Measurements from ENCODE around the gene PACS2.

DNA sequence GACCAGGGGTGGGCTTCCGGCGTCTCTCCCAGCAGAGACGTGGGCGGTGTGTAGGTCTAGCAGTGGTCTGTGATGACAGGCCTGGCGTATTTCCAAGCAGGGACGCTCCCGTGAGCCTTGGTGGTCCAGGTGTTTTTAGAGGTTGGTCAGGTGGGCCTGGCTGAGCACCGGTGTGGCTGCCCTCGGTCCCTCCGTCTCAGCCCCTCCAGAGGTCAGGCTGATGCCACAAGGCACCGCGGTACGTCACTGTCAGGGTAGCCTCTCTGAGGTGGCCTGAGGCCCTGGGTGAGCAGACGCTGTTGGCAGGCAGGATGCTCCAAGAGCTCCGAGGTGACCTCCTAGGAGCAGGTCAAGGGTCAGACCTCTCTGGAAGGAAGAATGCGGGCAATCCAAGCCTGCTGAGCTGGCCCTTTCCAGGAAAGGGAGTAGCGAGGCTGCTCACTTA lies 118.6 kb downstream of the PACS2 start:
- TF ChIP-seq POLR2A (IDR thresholded peaks at IDR 0.05; ENCODE audit: low read depth, low read length) (no peak), RFX5 (IDR thresholded peaks at IDR 0.05; ENCODE audit: low read depth, low read length) (no peak), MXI1 (IDR thresholded peaks at IDR 0.05; ENCODE audit: borderline replicate concordance, low read depth, low read length) (no peak), SMC3 (IDR thresholded peaks at IDR 0.05; ENCODE audit: low read depth, low read length) (no peak), CHD1 (IDR thresholded peaks at IDR 0.05; ENCODE audit: low read depth, low read length) (no peak), RAD21 (IDR thresholded peaks at IDR 0.05; ENCODE audit: low read length) (no peak)
- TF ChIP-seq, protein P1, sequence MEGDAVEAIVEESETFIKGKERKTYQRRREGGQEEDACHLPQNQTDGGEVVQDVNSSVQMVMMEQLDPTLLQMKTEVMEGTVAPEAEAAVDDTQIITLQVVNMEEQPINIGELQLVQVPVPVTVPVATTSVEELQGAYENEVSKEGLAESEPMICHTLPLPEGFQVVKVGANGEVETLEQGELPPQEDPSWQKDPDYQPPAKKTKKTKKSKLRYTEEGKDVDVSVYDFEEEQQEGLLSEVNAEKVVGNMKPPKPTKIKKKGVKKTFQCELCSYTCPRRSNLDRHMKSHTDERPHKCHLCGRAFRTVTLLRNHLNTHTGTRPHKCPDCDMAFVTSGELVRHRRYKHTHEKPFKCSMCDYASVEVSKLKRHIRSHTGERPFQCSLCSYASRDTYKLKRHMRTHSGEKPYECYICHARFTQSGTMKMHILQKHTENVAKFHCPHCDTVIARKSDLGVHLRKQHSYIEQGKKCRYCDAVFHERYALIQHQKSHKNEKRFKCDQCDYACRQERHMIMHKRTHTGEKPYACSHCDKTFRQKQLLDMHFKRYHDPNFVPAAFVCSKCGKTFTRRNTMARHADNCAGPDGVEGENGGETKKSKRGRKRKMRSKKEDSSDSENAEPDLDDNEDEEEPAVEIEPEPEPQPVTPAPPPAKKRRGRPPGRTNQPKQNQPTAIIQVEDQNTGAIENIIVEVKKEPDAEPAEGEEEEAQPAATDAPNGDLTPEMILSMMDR (conservative IDR thresholded peaks at IDR 0.05; ENCODE audit: low read depth, low read length): no peak

Measured in IMR-90 (cell line).